ENCODE data around the gene ADAM11. TPM values are rescaled to one million over a fixed set of nuclear protein-coding genes. Genes with fewer than 3 reads are reported as not detected.

The ADAM11 gene
- polyA plus RNA-seq, 2 of the 4 experiments (the other 2 are of a cell fraction): 0.75 to 2.1 TPM

GRCh38 chr17:44751806-44752205, 7.0 kb upstream of the ADAM11 start:
- H3K4me2 ChIP-seq: no peak overlapping the region
- ChIA-PET POLR2A (interaction anchor here (0.9 kb wide), 1 partner anchor 10 kb away, joined by 7 read pairs; no protein-coding TSS in a partner anchor), CTCF (interaction anchor here (1.4 to 1.8 kb wide), 4 partner anchors 9 to 126 kb away, joined by 4 to 6 read pairs (median 5); no protein-coding TSS in a partner anchor)
- H3K9me3 ChIP-seq: no peaks in the 10 kb centered on the region
- H3K4me3 ChIP-seq: no peak overlapping the region
- WGBS (ENCODE audit: missing lambda C conversion rate): 92% methylated on average over 10 of the region's 10 CpGs
- TF ChIP-seq MAFK (IDR thresholded peaks at IDR 0.05; ENCODE audit: partially characterized antibody): no peak
- TF ChIP-seq MAZ (IDR thresholded peaks at IDR 0.05; ENCODE audit: borderline replicate concordance, low read depth, low read length): no peak
- no peak for TF ChIP-seq TP53 (CRISPR knock-in tag; IDR thresholded peaks at IDR 0.05)
- no peak for TF ChIP-seq HOXB5 (CRISPR knock-in tag; IDR thresholded peaks at IDR 0.05)
- TF ChIP-seq NPAS2 (CRISPR knock-in tag; IDR thresholded peaks at IDR 0.05; ENCODE audit: borderline replicate concordance): no peak
- no peak for TF ChIP-seq USF2 (IDR thresholded peaks at IDR 0.05)
- TF ChIP-seq ESRRA (IDR thresholded peaks at IDR 0.05; ENCODE audit: borderline replicate concordance, low read length): no peak
- TF ChIP-seq POLR2A (IDR thresholded peaks at IDR 0.05; ENCODE audit: low read length): no peak
- no peak for TF ChIP-seq CHD2 (IDR thresholded peaks at IDR 0.05; ENCODE audit: low read length, partially characterized antibody)
- no peak for TF ChIP-seq RFX5 (IDR thresholded peaks at IDR 0.05)
- no peak for TF ChIP-seq E2F6 (IDR thresholded peaks at IDR 0.05; ENCODE audit: borderline replicate concordance, low read depth)
- no peak for TF ChIP-seq BHLHE40 (IDR thresholded peaks at IDR 0.05; ENCODE audit: low read depth, low read length)
- TF ChIP-seq RCOR1 (IDR thresholded peaks at IDR 0.05; ENCODE audit: low read depth, low read length): no peak
- no peak for TF ChIP-seq EHF (CRISPR knock-in tag; IDR thresholded peaks at IDR 0.05)
- TF ChIP-seq JUNB (IDR thresholded peaks at IDR 0.05): no peak
- no peak for TF ChIP-seq POLR2AphosphoS2 (conservative IDR thresholded peaks at IDR 0.05; ENCODE audit: low read length)
- H3K27ac ChIP-seq: no peak overlapping the region
- no peaks in the 10 kb centered on the region for H3K4me1 ChIP-seq
- DNase-seq (ENCODE audit: low read depth in 1 of 2, low spot score in 1 of 2) (no peak), FAIRE-seq (no peak), ATAC-seq (no peak)

- POLR2A ChIA-PET: interaction anchor here (0.9 kb wide), 1 partner anchor 11 kb away, joined by 7 read pairs; no protein-coding TSS in a partner anchor
- ATAC-seq (no peak; a peak in 1 of 6 replicates), DNase-seq (ENCODE audit: low read depth in 1 of 2, low spot score in 1 of 2) (no peak), FAIRE-seq (no peak)
- TF ChIP-seq EHMT2 (IDR thresholded peaks at IDR 0.05; ENCODE audit: low read depth) (no peak), HES2 (IDR thresholded peaks at IDR 0.05) (no peak), RCOR1 (IDR thresholded peaks at IDR 0.05; ENCODE audit: low read depth, low read length) (no peak), NR3C1 (IDR thresholded peaks at IDR 0.05) (no peak), ZFP36 (IDR thresholded peaks at IDR 0.05; ENCODE audit: borderline replicate concordance, partially characterized antibody) (peak; percentile 8), RNF2 (IDR thresholded peaks at IDR 0.05; ENCODE audit: borderline replicate concordance, low read depth) (no peak)
- CTCF ChIA-PET: interaction anchor here (0.6 to 4.1 kb wide), 12 partner anchors 8 to 125 kb away, joined by 3 to 17 read pairs (median 4); no protein-coding TSS in a partner anchor
- Histone ChIP-seq H3K4me3 (no peak overlapping the region), H3K4me2 (no peak overlapping the region), H3K27ac (no peak overlapping the region), H3K4me1 (no peaks in the 10 kb centered on the region), H3K9me3 (no peaks in the 10 kb centered on the region)
- WGBS (ENCODE audit: missing lambda C conversion rate): 82% methylated on average over 15 of the region's 17 CpGs
Observed at GRCh38 chr17:44752953-44753861, 5.6 kb upstream of the ADAM11 start.

- 83% methylated on average over 7 of the region's 7 CpGs for WGBS (ENCODE audit: missing lambda C conversion rate)
- POLR2A ChIA-PET: no interaction called here
- DNase-seq (ENCODE audit: low read depth in 1 of 2, low spot score in 1 of 2) (no peak), ATAC-seq (no peak; a peak in 1 of 6 replicates), FAIRE-seq (no peak)
- Histone ChIP-seq H3K4me1 (peaks cover 3% of the 10 kb centered on the region; the same call in 1 of the 3 replicates), H3K27ac (no peak overlapping the region), H3K4me2 (no peak overlapping the region), H3K9me3 (no peaks in the 10 kb centered on the region), H3K4me3 (no peak overlapping the region)
- CTCF ChIA-PET: interaction anchor here (0.6 to 4.1 kb wide), 6 partner anchors 9 to 156 kb away, joined by 3 to 17 read pairs (median 4); no protein-coding TSS in a partner anchor
- TF ChIP-seq RCOR1 (IDR thresholded peaks at IDR 0.05; ENCODE audit: low read depth, low read length): no peak
- no peak for TF ChIP-seq KDM1A (IDR thresholded peaks at IDR 0.05; ENCODE audit: low read depth)
- TF ChIP-seq MAFK (IDR thresholded peaks at IDR 0.05; ENCODE audit: partially characterized antibody): no peak
- TF ChIP-seq POLR2AphosphoS2 (conservative IDR thresholded peaks at IDR 0.05; ENCODE audit: low read length): no peak
- no peak for TF ChIP-seq KDM5A (IDR thresholded peaks at IDR 0.05)
- no peak for TF ChIP-seq CEBPB (IDR thresholded peaks at IDR 0.05)
- no peak for TF ChIP-seq RARB (CRISPR knock-in tag; IDR thresholded peaks at IDR 0.05)
- no peak for TF ChIP-seq BCL3 (IDR thresholded peaks at IDR 0.05)
- no peak for TF ChIP-seq GATA3 (IDR thresholded peaks at IDR 0.05; ENCODE audit: borderline replicate concordance)
- no peak for TF ChIP-seq HEYL (CRISPR knock-in tag; IDR thresholded peaks at IDR 0.05)
- TF ChIP-seq HMGXB4 (CRISPR knock-in tag; IDR thresholded peaks at IDR 0.05; ENCODE audit: borderline replicate concordance): no peak
Observed at GRCh38 chr17:44754276-44754675, 4.5 kb upstream of the ADAM11 start.

All from A549 (cell line).